ENCODE results near the gene E2F8. TPM values are rescaled to one million over a fixed set of nuclear protein-coding genes. Genes with fewer than 3 reads are reported as not detected.

Gene E2F8
- total and polyA plus RNA-seq, 4 experiments from 2014 or later = not detected

- no peak for DNase-seq
- H3K36me3 Mint-ChIP-seq = no peaks in the 10 kb centered on the region
- Histone ChIP-seq H3K27me3 (ENCODE audit: insufficient read depth, low read length) (no peaks in the 10 kb centered on the region), H3K9me3 (ENCODE audit: control insufficient read depth in 1 of 2, low read length in 2 of 2) (no peaks in the 10 kb centered on the region), H3K4me3 (ENCODE audit: low read length in 2 of 2) (no peak overlapping the region), H3K27ac (ENCODE audit: low read depth, low read length) (no peak overlapping the region), H3K4me1 (ENCODE audit: insufficient read depth, low read length) (no peaks in the 10 kb centered on the region), H3K36me3 (ENCODE audit: insufficient read depth, low read length) (no peaks in the 10 kb centered on the region)
- CTCF ChIA-PET (ENCODE audit: partially characterized antibody) = interaction anchor here (1.5 kb wide), 2 partner anchors 10 to 12 kb away, joined by 3 to 11 read pairs; no protein-coding TSS in a partner anchor
- POLR2A ChIA-PET (ENCODE audit: partially characterized antibody) = no interaction called here
- intact Hi-C loops (cut with micrococcal nuclease) = no loop called here
- no peak overlapping the region for H3K4me3 Mint-ChIP-seq
- peaks cover 2 to 18% of the 10 kb centered on the region in 2 donors for H3K27me3 Mint-ChIP-seq
- no peaks in the 10 kb centered on the region for H3K4me1 Mint-ChIP-seq
- H3K9me3 Mint-ChIP-seq = peaks cover 0 to 11% (median 1%) of the 10 kb centered on the region in 8 donors
- H3K27ac Mint-ChIP-seq = no peak overlapping the region
These were observed 11.8 kb upstream of the E2F8 start for GRCh38 chr11:19252394-19253152.

DNA sequence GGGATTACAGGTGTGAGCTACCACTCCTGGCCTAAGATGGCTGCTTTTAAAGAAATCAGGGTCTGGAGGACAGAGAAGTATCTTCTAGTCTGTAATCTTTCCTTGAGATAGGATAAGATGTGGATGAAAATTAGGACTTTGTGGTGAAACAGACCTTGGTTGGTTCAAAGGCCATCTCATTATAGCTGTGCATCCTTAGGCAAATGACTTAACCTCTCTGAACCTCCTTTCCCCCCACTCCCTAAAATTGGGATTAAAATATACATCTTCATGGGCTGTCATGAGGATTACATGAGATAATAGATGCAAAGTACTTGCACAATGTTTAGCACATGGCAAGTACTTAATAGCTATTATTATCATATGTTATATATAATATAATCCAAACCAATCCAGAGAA, 10.8 kb upstream of the E2F8 start:
- ChIA-PET POLR2A (ENCODE audit: partially characterized antibody) (no interaction called here), CTCF (ENCODE audit: partially characterized antibody) (interaction anchor here (1.1 to 1.4 kb wide), 3 partner anchors 8 to 15 kb away, joined by 3 to 9 read pairs (median 3); no protein-coding TSS in a partner anchor)
- H3K36me3 Mint-ChIP-seq = no peaks in the 10 kb centered on the region
- Histone ChIP-seq H3K27ac (ENCODE audit: low read depth, low read length) (no peak overlapping the region), H3K4me3 (ENCODE audit: low read length in 2 of 2) (no peak overlapping the region), H3K4me1 (ENCODE audit: insufficient read depth, low read length) (no peaks in the 10 kb centered on the region), H3K27me3 (ENCODE audit: insufficient read depth, low read length) (no peaks in the 10 kb centered on the region), H3K36me3 (ENCODE audit: insufficient read depth, low read length) (no peaks in the 10 kb centered on the region), H3K9me3 (ENCODE audit: control insufficient read depth in 1 of 2, low read length in 2 of 2) (no peaks in the 10 kb centered on the region)
- H3K4me3 Mint-ChIP-seq = no peak overlapping the region
- H3K9me3 Mint-ChIP-seq = peaks cover 0 to 11% (median 1%) of the 10 kb centered on the region in 8 donors
- no peak overlapping the region for H3K27ac Mint-ChIP-seq
- DNase-seq = no peak
- H3K4me1 Mint-ChIP-seq = no peaks in the 10 kb centered on the region
- intact Hi-C loops (cut with micrococcal nuclease) = no loop called here
- peaks cover 2 to 23% of the 10 kb centered on the region in 2 donors for H3K27me3 Mint-ChIP-seq

- ChIA-PET POLR2A (ENCODE audit: partially characterized antibody) (no interaction called here), CTCF (ENCODE audit: partially characterized antibody) (interaction anchor here (2.7 kb wide), 1 partner anchor 13 kb away, joined by 13 read pairs; no protein-coding TSS in a partner anchor)
- no peak for DNase-seq
- H3K36me3 ChIP-seq (ENCODE audit: insufficient read depth, low read length) = no peaks in the 10 kb centered on the region
- H3K4me3 Mint-ChIP-seq = no peak overlapping the region
- H3K27ac Mint-ChIP-seq = no peak overlapping the region
- peaks cover 0 to 4% (median 0%) of the 10 kb centered on the region in 8 donors for H3K9me3 Mint-ChIP-seq
- H3K9me3 ChIP-seq (ENCODE audit: control insufficient read depth in 1 of 2, low read length in 2 of 2) = no peaks in the 10 kb centered on the region
- no peak overlapping the region for H3K4me3 ChIP-seq (ENCODE audit: low read length in 2 of 2)
- H3K27me3 ChIP-seq (ENCODE audit: insufficient read depth, low read length) = peaks cover 8% of the 10 kb centered on the region
- peaks cover 0 to 2% of the 10 kb centered on the region in 2 donors for H3K36me3 Mint-ChIP-seq
- intact Hi-C loops (cut with micrococcal nuclease) = no loop called here
- H3K27ac ChIP-seq (ENCODE audit: low read depth, low read length) = no peak overlapping the region
- peaks cover 24 to 40% of the 10 kb centered on the region in 2 donors for H3K27me3 Mint-ChIP-seq
- peaks cover 6% of the 10 kb centered on the region for H3K4me1 ChIP-seq (ENCODE audit: insufficient read depth, low read length)
- peaks cover 3 to 12% (median 7%) of the 10 kb centered on the region in 4 donors for H3K4me1 Mint-ChIP-seq
These were observed 6.1 kb upstream of the E2F8 start for GRCh38 chr11:19246816-19247215.

DNA sequence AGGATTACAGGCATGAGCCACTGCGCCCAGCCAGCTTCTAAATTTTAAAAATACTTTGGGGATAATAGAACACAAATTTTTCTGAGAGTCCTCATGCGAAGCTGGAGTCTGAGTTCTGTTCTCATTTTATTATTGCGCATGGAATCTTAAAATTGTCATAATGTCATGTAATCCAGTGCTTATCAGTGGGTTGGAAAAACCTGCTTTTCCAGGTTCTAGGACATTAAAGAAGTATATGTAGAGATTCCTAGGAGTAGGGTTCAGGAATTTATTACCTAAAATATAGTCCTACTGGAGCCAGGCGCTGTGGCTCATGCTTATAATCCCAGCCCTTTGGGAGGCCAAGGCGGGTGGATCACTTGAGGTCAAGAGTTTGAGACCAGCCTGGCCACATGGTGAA, 4.6 kb upstream of the E2F8 start:
- POLR2A ChIA-PET (ENCODE audit: partially characterized antibody) = no interaction called here
- CTCF ChIA-PET (ENCODE audit: partially characterized antibody) = no interaction called here
- Histone ChIP-seq H3K9me3 (ENCODE audit: control insufficient read depth in 1 of 2, low read length in 2 of 2) (no peaks in the 10 kb centered on the region), H3K4me3 (ENCODE audit: low read length in 2 of 2) (no peak overlapping the region), H3K27me3 (ENCODE audit: insufficient read depth, low read length) (peaks cover 10% of the 10 kb centered on the region), H3K27ac (ENCODE audit: low read depth, low read length) (no peak overlapping the region), H3K36me3 (ENCODE audit: insufficient read depth, low read length) (no peaks in the 10 kb centered on the region), H3K4me1 (ENCODE audit: insufficient read depth, low read length) (peaks cover 10% of the 10 kb centered on the region)
- Mint-ChIP-seq H3K9me3 (peaks cover 0 to 4% (median 0%) of the 10 kb centered on the region in 8 donors), H3K4me1 (peaks cover 4 to 19% (median 10%) of the 10 kb centered on the region in 4 donors), H3K27ac (no peak overlapping the region), H3K4me3 (no peak overlapping the region), H3K36me3 (peaks cover 0 to 2% of the 10 kb centered on the region in 2 donors), H3K27me3 (peaks cover 24 to 38% of the 10 kb centered on the region in 2 donors)
- DNase-seq = no peak
- intact Hi-C loops (cut with micrococcal nuclease) = no loop called here

DNA sequence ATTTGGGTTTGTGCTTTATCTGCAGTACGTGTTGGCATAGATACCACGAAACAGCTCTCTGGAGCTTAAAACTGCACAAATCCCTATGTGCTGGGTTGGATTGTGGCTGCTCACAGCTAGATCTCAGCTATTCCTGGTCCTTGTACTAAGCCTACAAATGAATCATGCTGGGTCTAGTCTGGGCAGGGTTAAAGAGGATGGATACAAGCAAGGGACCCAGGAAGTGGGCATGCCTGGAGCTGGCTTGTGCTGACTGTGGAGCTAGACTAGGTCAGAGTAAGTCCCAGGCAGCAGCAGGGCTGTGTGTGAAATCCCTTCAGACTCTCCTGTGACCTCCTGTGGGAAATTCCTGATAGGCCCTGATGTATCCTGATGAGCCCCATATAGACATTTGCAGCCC, 3.9 kb upstream of the E2F8 start:
- no peak overlapping the region for H3K4me3 ChIP-seq (ENCODE audit: low read length in 2 of 2)
- CTCF ChIA-PET (ENCODE audit: partially characterized antibody) = no interaction called here
- intact Hi-C loops (cut with micrococcal nuclease) = no loop called here
- Mint-ChIP-seq H3K27me3 (peaks cover 24 to 37% of the 10 kb centered on the region in 2 donors), H3K36me3 (peaks cover 0 to 2% of the 10 kb centered on the region in 2 donors), H3K27ac (no peak overlapping the region), H3K9me3 (peaks cover 0 to 2% (median 0%) of the 10 kb centered on the region in 8 donors), H3K4me1 (peaks cover 7 to 23% (median 13%) of the 10 kb centered on the region in 4 donors), H3K4me3 (no peak overlapping the region)
- no peaks in the 10 kb centered on the region for H3K36me3 ChIP-seq (ENCODE audit: insufficient read depth, low read length)
- H3K9me3 ChIP-seq (ENCODE audit: control insufficient read depth in 1 of 2, low read length in 2 of 2) = no peaks in the 10 kb centered on the region
- peaks cover 14% of the 10 kb centered on the region for H3K4me1 ChIP-seq (ENCODE audit: insufficient read depth, low read length)
- H3K27ac ChIP-seq (ENCODE audit: low read depth, low read length) = no peak overlapping the region
- no peak for DNase-seq
- peaks cover 10% of the 10 kb centered on the region for H3K27me3 ChIP-seq (ENCODE audit: insufficient read depth, low read length)
- POLR2A ChIA-PET (ENCODE audit: partially characterized antibody) = no interaction called here

GRCh38 chr11:19244084-19244483, 3.3 kb upstream of the E2F8 start:
- Histone ChIP-seq H3K27ac (ENCODE audit: low read depth, low read length) (no peak overlapping the region), H3K27me3 (ENCODE audit: insufficient read depth, low read length) (peaks cover 10% of the 10 kb centered on the region), H3K36me3 (ENCODE audit: insufficient read depth, low read length) (no peaks in the 10 kb centered on the region), H3K9me3 (ENCODE audit: control insufficient read depth in 1 of 2, low read length in 2 of 2) (no peaks in the 10 kb centered on the region), H3K4me1 (ENCODE audit: insufficient read depth, low read length) (peaks cover 14% of the 10 kb centered on the region), H3K4me3 (ENCODE audit: low read length in 2 of 2) (no peak overlapping the region)
- intact Hi-C loops (cut with micrococcal nuclease) = no loop called here
- H3K27ac Mint-ChIP-seq = no peak overlapping the region
- CTCF ChIA-PET (ENCODE audit: partially characterized antibody) = no interaction called here
- POLR2A ChIA-PET (ENCODE audit: partially characterized antibody) = no interaction called here
- peaks cover 7 to 23% (median 13%) of the 10 kb centered on the region in 4 donors for H3K4me1 Mint-ChIP-seq
- no peaks in the 10 kb centered on the region for H3K9me3 Mint-ChIP-seq
- no peak for DNase-seq
- no peak overlapping the region for H3K4me3 Mint-ChIP-seq
- peaks cover 26 to 34% of the 10 kb centered on the region in 2 donors for H3K27me3 Mint-ChIP-seq
- H3K36me3 Mint-ChIP-seq = peaks cover 0 to 2% of the 10 kb centered on the region in 2 donors

DNA sequence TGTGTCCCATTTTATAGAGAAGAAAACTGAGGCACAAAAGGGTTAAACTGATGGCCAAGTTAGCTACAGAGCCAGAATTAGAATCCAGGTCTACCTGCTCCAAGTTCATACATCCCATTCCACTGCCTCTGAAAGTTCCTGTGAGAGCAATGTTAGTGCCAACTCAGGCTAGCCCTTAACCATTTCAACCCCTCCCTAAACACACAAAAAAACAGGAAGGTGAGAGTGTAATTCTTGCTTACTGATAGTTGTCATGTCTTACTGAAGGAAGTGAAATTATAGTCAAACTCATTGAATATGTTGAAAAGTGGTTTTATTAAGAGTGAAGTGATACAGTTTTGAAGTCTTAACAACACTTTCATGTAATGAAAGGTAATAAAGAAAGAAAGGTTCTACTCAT, 2.9 kb upstream of the E2F8 start:
- POLR2A ChIA-PET (ENCODE audit: partially characterized antibody) = no interaction called here

More for the DNA sequence above, 2.9 kb upstream of the E2F8 start:
- DNase-seq = no peak
- H3K4me1 Mint-ChIP-seq = peaks cover 7 to 23% (median 13%) of the 10 kb centered on the region in 4 donors
- H3K4me1 ChIP-seq (ENCODE audit: insufficient read depth, low read length) = peaks cover 14% of the 10 kb centered on the region
- intact Hi-C loops (cut with micrococcal nuclease) = no loop called here
- no peak overlapping the region for H3K4me3 ChIP-seq (ENCODE audit: low read length in 2 of 2)
- H3K9me3 ChIP-seq (ENCODE audit: control insufficient read depth in 1 of 2, low read length in 2 of 2) = no peaks in the 10 kb centered on the region
- no peak overlapping the region for H3K27ac Mint-ChIP-seq
- no peaks in the 10 kb centered on the region for H3K9me3 Mint-ChIP-seq
- H3K27me3 Mint-ChIP-seq = peaks cover 26 to 34% of the 10 kb centered on the region in 2 donors
- peak overlapping the region in 1 of 8 donors; percentile 6 for H3K4me3 Mint-ChIP-seq
- CTCF ChIA-PET (ENCODE audit: partially characterized antibody) = interaction anchor here (1.2 kb wide), 1 partner anchor 12 kb away, joined by 3 read pairs; no protein-coding TSS in a partner anchor
- H3K36me3 ChIP-seq (ENCODE audit: insufficient read depth, low read length) = no peaks in the 10 kb centered on the region
- H3K36me3 Mint-ChIP-seq = peaks cover 0 to 2% of the 10 kb centered on the region in 2 donors
- H3K27me3 ChIP-seq (ENCODE audit: insufficient read depth, low read length) = peaks cover 10% of the 10 kb centered on the region
- H3K27ac ChIP-seq (ENCODE audit: low read depth, low read length) = no peak overlapping the region

Measured in CD4-positive, alpha-beta memory T cell (primary cell).